ENCODE measurements around the gene OR6B1.

Gene OR6B1

GRCh38 chr7:144026203-144026883, 26.2 kb downstream of the OR6B1 start:
- TF ChIP-seq CTCF (IDR thresholded peaks at IDR 0.05; ENCODE audit: low read depth, low read length, missing control alignments) = no peak
- Histone ChIP-seq H3K27ac (no peak overlapping the region), H3K36me3 (replicated peaks) (no peaks in the 10 kb centered on the region), H3K27me3 (replicated peaks) (no peaks in the 10 kb centered on the region), H3K4me3 (ENCODE audit: low read depth, low read length) (no peak overlapping the region)
- DNase-seq = no peak
- in situ Hi-C loops (cut with HindIII; ENCODE audit: low pct_ligation_motif_present, low sequenced_read_pairs) = no loop called here

- H3K36me3 ChIP-seq (replicated peaks) = no peaks in the 10 kb centered on the region
- in situ Hi-C loops (cut with HindIII; ENCODE audit: low pct_ligation_motif_present, low sequenced_read_pairs) = no loop called here
- no peak overlapping the region for H3K4me3 ChIP-seq (ENCODE audit: low read depth, low read length)
- peak overlapping the region; percentile 56 for H3K27ac ChIP-seq
- no peak for DNase-seq
- no peaks in the 10 kb centered on the region for H3K27me3 ChIP-seq (replicated peaks)
- peak; percentile 27 for TF ChIP-seq CTCF (IDR thresholded peaks at IDR 0.05; ENCODE audit: low read depth, low read length, missing control alignments)
These were observed 26.9 kb downstream of the OR6B1 start for GRCh38 chr7:144027070-144027469.

GRCh38 chr7:144027974-144028373, 27.9 kb downstream of the OR6B1 start:
- TF ChIP-seq CTCF (IDR thresholded peaks at IDR 0.05; ENCODE audit: low read depth, low read length, missing control alignments) = no peak
- Histone ChIP-seq H3K36me3 (replicated peaks) (no peaks in the 10 kb centered on the region), H3K27me3 (replicated peaks) (no peaks in the 10 kb centered on the region), H3K4me3 (ENCODE audit: low read depth, low read length) (no peak overlapping the region), H3K27ac (peak overlapping the region; percentile 56)
- DNase-seq = no peak
- in situ Hi-C loops (cut with HindIII; ENCODE audit: low pct_ligation_motif_present, low sequenced_read_pairs) = no loop called here

- TF ChIP-seq CTCF (IDR thresholded peaks at IDR 0.05; ENCODE audit: low read depth, low read length, missing control alignments) = no peak
- no peak for DNase-seq
- H3K4me3 ChIP-seq (ENCODE audit: low read depth, low read length) = no peak overlapping the region
- H3K36me3 ChIP-seq (replicated peaks) = no peaks in the 10 kb centered on the region
- no peaks in the 10 kb centered on the region for H3K27me3 ChIP-seq (replicated peaks)
- in situ Hi-C loops (cut with HindIII; ENCODE audit: low pct_ligation_motif_present, low sequenced_read_pairs) = no loop called here
- peak overlapping the region; percentile 56 for H3K27ac ChIP-seq
These were observed 28.4 kb downstream of the OR6B1 start for GRCh38 chr7:144028547-144028946.

- H3K27ac ChIP-seq = peak overlapping the region; percentile 42
- TF ChIP-seq CTCF (IDR thresholded peaks at IDR 0.05; ENCODE audit: low read depth, low read length, missing control alignments) = no peak
- no peaks in the 10 kb centered on the region for H3K36me3 ChIP-seq (replicated peaks)
- H3K4me3 ChIP-seq (ENCODE audit: low read depth, low read length) = no peak overlapping the region
- no peak for DNase-seq
- no peaks in the 10 kb centered on the region for H3K27me3 ChIP-seq (replicated peaks)
- in situ Hi-C loops (cut with HindIII; ENCODE audit: low pct_ligation_motif_present, low sequenced_read_pairs) = no loop called here
These were observed 32.4 kb downstream of the OR6B1 start for GRCh38 chr7:144032516-144032915.
